Loucy (cell line): ENCODE results near the gene MOCOS.

Experiments
- EZH2phosphoT487 ChIP-seq: fragments of 200-600 bp; IDR thresholded peaks from 2 replicates; pipeline ENCODE4 v1.6.1; 2018; ENCODE audit warnings: antibody characterized with exemption, mild to moderate bottlenecking, moderate library complexity, borderline replicate concordance
- TF ChIP-seq, protein P1 (sequence below): fragments of 200-600 bp; sonication (generic); conservative IDR thresholded peaks from 2 replicates; pipeline ENCODE4 v1.5.1; 2014; ENCODE audit warnings: mild to moderate bottlenecking, antibody characterized with exemption, low read length

DNA sequence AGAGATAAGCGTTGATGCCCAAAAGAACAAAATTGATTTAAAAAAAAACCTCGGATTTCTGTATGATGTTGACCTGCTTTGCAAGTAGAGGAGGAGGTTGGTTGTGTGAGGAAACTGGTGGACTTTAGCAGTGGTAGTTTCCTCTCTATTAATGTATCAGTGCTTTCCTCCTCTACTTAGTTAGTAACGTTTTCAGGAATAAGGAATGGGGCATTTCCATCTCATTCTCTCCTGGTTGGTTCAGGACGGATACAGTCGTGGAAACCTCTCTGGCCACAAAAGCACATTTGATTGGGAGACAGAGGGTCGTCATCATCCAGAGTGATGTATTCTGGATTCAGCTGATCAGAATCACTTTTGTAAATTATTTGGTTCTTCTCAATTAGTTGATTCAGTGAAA is 111.7 kb downstream of the MOCOS start:
- TF ChIP-seq, protein P1, sequence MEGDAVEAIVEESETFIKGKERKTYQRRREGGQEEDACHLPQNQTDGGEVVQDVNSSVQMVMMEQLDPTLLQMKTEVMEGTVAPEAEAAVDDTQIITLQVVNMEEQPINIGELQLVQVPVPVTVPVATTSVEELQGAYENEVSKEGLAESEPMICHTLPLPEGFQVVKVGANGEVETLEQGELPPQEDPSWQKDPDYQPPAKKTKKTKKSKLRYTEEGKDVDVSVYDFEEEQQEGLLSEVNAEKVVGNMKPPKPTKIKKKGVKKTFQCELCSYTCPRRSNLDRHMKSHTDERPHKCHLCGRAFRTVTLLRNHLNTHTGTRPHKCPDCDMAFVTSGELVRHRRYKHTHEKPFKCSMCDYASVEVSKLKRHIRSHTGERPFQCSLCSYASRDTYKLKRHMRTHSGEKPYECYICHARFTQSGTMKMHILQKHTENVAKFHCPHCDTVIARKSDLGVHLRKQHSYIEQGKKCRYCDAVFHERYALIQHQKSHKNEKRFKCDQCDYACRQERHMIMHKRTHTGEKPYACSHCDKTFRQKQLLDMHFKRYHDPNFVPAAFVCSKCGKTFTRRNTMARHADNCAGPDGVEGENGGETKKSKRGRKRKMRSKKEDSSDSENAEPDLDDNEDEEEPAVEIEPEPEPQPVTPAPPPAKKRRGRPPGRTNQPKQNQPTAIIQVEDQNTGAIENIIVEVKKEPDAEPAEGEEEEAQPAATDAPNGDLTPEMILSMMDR: no peak
- TF ChIP-seq EZH2phosphoT487: no peak
